Measurements from ENCODE around the gene HSD17B12. TPM values are rescaled to one million over a fixed set of nuclear protein-coding genes. Genes with fewer than 3 reads are reported as not detected.
"Not testable (repeated sequence)": the region's sequence is repeated elsewhere in the genome, so short reads cannot be mapped to it uniquely, and the experiment has no call there.

Gene HSD17B12
- total RNA-seq, 4 donors from 2014 or later, result 27.9 to 161 (median 99.8) TPM

DNA sequence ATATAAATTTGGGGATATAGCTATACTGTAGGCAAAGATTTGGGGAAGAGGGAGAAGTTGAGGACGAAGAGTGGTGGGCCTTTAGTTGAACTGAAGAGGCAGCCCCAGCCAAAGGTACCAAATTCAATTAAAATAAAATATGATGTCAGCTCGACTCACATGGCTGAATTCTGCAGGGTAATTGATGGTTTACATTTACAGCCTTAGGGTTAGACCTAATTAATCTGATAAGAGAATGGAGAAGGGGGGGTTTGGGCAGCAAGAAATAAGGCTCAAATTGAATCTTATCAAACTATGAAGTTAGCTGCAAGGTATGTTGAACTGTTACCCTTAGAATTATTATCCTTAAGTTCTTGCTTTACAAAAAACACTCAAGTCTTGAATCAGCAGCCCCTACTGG, 3.6 kb upstream of the HSD17B12 start:
- Histone ChIP-seq H3K4me1 (no peaks in the 10 kb centered on the region), H3K9me3 (no peaks in the 10 kb centered on the region), H3K27me3 (no peaks in the 10 kb centered on the region), H3K27ac (no peak overlapping the region), H3K4me3 (no peak overlapping the region), H3K36me3 (no peaks in the 10 kb centered on the region)
- intact Hi-C loops (cut with DNase I; ENCODE audit: low total_unique reads), result no loop called here
- DNase-seq, result no peak
- TF ChIP-seq, protein P1, sequence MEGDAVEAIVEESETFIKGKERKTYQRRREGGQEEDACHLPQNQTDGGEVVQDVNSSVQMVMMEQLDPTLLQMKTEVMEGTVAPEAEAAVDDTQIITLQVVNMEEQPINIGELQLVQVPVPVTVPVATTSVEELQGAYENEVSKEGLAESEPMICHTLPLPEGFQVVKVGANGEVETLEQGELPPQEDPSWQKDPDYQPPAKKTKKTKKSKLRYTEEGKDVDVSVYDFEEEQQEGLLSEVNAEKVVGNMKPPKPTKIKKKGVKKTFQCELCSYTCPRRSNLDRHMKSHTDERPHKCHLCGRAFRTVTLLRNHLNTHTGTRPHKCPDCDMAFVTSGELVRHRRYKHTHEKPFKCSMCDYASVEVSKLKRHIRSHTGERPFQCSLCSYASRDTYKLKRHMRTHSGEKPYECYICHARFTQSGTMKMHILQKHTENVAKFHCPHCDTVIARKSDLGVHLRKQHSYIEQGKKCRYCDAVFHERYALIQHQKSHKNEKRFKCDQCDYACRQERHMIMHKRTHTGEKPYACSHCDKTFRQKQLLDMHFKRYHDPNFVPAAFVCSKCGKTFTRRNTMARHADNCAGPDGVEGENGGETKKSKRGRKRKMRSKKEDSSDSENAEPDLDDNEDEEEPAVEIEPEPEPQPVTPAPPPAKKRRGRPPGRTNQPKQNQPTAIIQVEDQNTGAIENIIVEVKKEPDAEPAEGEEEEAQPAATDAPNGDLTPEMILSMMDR (IDR thresholded peaks at IDR 0.05), result no peak
- no peak for TF ChIP-seq POLR2A (IDR thresholded peaks at IDR 0.05)

DNA sequence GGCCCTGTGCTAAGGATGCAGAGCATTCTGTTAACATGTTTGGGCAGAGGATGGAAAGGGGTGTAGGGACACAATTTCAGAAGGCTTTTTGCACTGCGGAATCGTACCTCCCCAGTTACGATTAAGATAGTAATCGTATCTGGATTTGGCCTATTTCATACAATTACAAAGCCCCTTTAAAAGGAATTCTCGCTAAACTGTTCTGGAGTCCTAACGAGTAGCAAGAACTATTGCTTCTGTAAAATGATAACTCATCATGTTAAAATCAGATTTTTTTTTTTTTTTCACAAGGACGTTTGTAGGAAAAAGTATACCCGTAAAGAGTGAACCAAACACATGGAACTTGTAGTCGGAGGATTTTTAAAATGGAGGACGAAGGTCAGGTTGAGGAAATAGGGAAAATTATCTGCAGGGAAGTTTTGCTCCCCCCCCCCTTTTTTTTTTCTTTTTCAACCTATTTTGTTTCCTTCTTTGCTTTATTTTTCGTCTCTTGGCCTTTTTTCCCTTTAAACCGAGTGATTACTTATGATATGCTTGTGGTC, 934 bp downstream of the HSD17B12 start:
- Histone ChIP-seq H3K9me3 (no peaks in the 10 kb centered on the region), H3K4me3 (peak overlapping the region; percentile 80 to 92), H3K27ac (peak overlapping the region; percentile 88), H3K4me1 (no peaks in the 10 kb centered on the region), H3K27me3 (no peaks in the 10 kb centered on the region), H3K36me3 (no peaks in the 10 kb centered on the region)
- no peak for TF ChIP-seq POLR2A (IDR thresholded peaks at IDR 0.05)
- TF ChIP-seq, protein P1 (IDR thresholded peaks at IDR 0.05), result no peak
- no peak for DNase-seq
- intact Hi-C loops (cut with DNase I; ENCODE audit: low total_unique reads), result no loop called here

DNA sequence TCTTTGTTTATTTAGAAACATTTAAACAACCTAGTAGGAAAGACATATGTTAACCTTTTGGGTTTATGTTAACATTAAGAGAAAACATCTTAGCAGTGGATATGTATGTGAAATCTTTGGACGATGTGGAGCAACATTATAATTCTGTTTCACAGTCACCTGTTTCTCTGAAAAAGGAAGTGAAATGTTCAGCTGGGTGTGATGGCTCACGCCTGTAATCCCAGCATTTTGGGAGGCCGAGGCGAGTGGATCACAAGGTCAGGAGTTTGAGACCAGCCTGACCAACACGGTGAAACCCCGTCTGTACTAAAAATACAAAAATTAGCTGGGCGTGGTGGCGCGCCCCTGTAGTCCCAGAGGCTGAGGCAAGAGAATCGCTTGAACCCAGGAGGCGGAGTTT, 1.5 kb downstream of the HSD17B12 start:
- H3K4me3 ChIP-seq; intact Hi-C loops (cut with DNase I; ENCODE audit: low total_unique reads); DNase-seq; H3K27me3 ChIP-seq; H3K4me1 ChIP-seq; H3K9me3 ChIP-seq; H3K36me3 ChIP-seq: not testable (repeated sequence)
- H3K27ac ChIP-seq, result peak overlapping the region in 1 of 2 donors; percentile 88

DNA sequence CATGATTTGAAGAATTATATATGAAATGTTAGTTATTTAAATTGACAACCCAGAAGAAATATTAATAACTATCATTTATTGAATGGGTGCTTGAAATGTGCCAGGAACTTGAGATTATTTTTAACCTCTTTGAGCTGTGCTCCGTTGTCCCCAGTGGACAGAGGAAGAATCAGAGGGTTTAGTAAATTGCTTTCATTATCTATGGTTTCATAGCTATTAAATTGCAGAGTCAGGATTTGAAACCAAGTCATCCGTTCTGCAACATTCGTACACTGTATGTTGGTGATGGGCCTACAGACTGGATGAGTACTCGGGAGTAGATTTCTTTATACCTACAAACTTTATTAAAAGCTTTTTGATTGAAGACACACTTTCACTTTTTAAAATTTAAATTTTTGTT, 4.9 kb downstream of the HSD17B12 start:
- no peak overlapping the region for H3K4me3 ChIP-seq
- no peaks in the 10 kb centered on the region for H3K27me3 ChIP-seq
- no peak overlapping the region for H3K27ac ChIP-seq
- intact Hi-C loops (cut with DNase I; ENCODE audit: low total_unique reads), result no loop called here
- H3K9me3 ChIP-seq, result no peaks in the 10 kb centered on the region
- DNase-seq, result no peak
- no peaks in the 10 kb centered on the region for H3K36me3 ChIP-seq
- no peak for TF ChIP-seq POLR2A (IDR thresholded peaks at IDR 0.05)
- TF ChIP-seq, protein P1 (IDR thresholded peaks at IDR 0.05), result no peak
- H3K4me1 ChIP-seq, result no peaks in the 10 kb centered on the region

DNA sequence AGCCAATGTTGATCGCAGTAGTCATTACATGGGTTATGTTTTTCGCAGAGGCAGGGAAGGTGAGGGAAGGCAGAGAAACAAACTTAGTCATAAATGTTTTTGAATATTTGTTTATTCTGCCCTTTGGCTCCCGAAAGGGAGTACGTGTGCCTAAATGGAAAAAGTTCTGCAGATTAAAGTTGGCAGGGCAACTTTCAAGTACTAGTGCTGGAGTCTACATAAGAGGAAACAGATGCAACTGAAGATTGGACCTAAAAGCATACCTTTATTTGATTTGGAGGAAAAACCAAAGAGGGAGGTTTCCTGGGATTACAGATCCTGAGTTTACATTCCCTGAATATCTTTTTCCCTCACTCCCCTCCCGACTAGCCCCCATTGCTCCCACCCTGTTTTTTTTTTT, 5.7 kb downstream of the HSD17B12 start:
- Histone ChIP-seq H3K36me3 (no peaks in the 10 kb centered on the region), H3K27ac (no peak overlapping the region), H3K4me3 (no peak overlapping the region), H3K4me1 (no peaks in the 10 kb centered on the region), H3K9me3 (no peaks in the 10 kb centered on the region), H3K27me3 (no peaks in the 10 kb centered on the region)
- no peak for TF ChIP-seq POLR2A (IDR thresholded peaks at IDR 0.05)
- TF ChIP-seq, protein P1 (IDR thresholded peaks at IDR 0.05), result no peak
- no peak for DNase-seq
- intact Hi-C loops (cut with DNase I; ENCODE audit: low total_unique reads), result no loop called here
